Activated CD4-positive, alpha-beta memory T cell treated with anti-CD3 and anti-CD28 coated beads, Interleukin-2, amount 10 ng/mL, durations not matched to agents 7 days and 5 days (primary cell): ENCODE results near the gene MAPK4. TPM values are rescaled to one million over a fixed set of nuclear protein-coding genes. Genes with fewer than 3 reads are reported as not detected.
"Not testable (repeated sequence)": the region's sequence is repeated elsewhere in the genome, so short reads cannot be mapped to it uniquely, and the experiment has no call there.

Source experiments
- CTCF ChIA-PET: fragments of 350-600 bp; sonication (Branson Sonifier 250); formaldehyde crosslinking; loops from one replicate; lab custom pipeline; 2021; ENCODE audit warnings: antibody characterized with exemption, inconsistent platforms; lab: Charles Lee
- POLR2A ChIA-PET: fragments of 350-600 bp; sonication (Branson Sonifier 250); formaldehyde crosslinking; loops from one replicate; lab custom pipeline; 2021; ENCODE audit warnings: antibody characterized with exemption; lab: Charles Lee
- DNase-seq: peaks from one replicate; pipeline ENCODE4 v3.0.0-alpha.2; 2020
- H3K27ac Mint-ChIP-seq: one replicate; pipeline ENCODE4 v1.8.0; 2021; ENCODE audit warnings: mild to moderate bottlenecking, mixed read lengths
- H3K27me3 Mint-ChIP-seq: one replicate; pipeline ENCODE4 v1.8.0; 2021; ENCODE audit warnings: mixed read lengths
- H3K36me3 Mint-ChIP-seq: one replicate; pipeline ENCODE4 v1.8.0; 2021; ENCODE audit warnings: low read depth, mixed read lengths
- H3K4me1 Mint-ChIP-seq: one replicate; pipeline ENCODE4 v1.8.0; 2021; ENCODE audit warnings: mixed read lengths
- H3K4me3 Mint-ChIP-seq: one replicate; pipeline ENCODE4 v1.8.0; 2021; ENCODE audit warnings: mild to moderate bottlenecking, mixed read lengths
- H3K9me3 Mint-ChIP-seq: one replicate; pipeline ENCODE4 v1.8.0; 2021; ENCODE audit warnings: mixed read lengths
- total RNA-seq, 2 experiments: library from RNA; stranded (reverse); gene quantifications; one replicate each; pipeline ENCODE4 v1.2.3, GENCODE V29; 2021

Gene MAPK4
- total RNA-seq, 2 experiments from 2014 or later = not detected

- no peaks in the 10 kb centered on the region for H3K36me3 Mint-ChIP-seq
- CTCF ChIA-PET = no interaction called here
- no peak for DNase-seq
These were observed 22.6 kb downstream of the MAPK4 start for GRCh38 chr18:50582500-50582899.

DNA sequence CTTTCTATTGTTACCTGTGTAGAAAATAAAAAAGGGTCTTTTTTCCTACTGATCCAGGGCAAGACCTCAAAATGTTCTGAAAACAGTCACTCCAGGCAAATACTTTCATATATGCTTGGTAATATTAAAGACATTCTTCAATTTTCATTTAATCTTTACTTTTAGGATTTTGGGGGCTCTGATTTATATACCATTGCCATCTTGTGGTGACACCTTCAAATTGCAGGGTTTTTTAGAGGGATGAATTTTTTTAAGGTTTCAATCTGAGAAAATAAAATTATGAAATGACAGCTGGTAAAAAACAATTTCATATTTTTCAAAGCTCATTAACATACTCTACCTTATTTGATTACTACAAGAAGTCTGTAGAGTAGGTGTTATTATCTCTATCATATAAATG lies 26.8 kb downstream of the MAPK4 start:
- Mint-ChIP-seq H3K9me3 (peaks cover 6% of the 10 kb centered on the region), H3K27ac (no peak overlapping the region), H3K27me3 (no peaks in the 10 kb centered on the region), H3K4me3 (no peak overlapping the region), H3K36me3 (no peaks in the 10 kb centered on the region), H3K4me1 (peaks cover 2% of the 10 kb centered on the region)
- ChIA-PET CTCF (no interaction called here), POLR2A (no interaction called here)
- no peak for DNase-seq

More at GRCh38 chr18:50582500-50582899, 22.6 kb downstream of the MAPK4 start:
- Mint-ChIP-seq H3K27ac (no peak overlapping the region), H3K9me3 (peaks cover 4% of the 10 kb centered on the region), H3K4me3 (no peak overlapping the region), H3K4me1 (no peaks in the 10 kb centered on the region), H3K27me3 (no peaks in the 10 kb centered on the region)
- POLR2A ChIA-PET = no interaction called here

DNA sequence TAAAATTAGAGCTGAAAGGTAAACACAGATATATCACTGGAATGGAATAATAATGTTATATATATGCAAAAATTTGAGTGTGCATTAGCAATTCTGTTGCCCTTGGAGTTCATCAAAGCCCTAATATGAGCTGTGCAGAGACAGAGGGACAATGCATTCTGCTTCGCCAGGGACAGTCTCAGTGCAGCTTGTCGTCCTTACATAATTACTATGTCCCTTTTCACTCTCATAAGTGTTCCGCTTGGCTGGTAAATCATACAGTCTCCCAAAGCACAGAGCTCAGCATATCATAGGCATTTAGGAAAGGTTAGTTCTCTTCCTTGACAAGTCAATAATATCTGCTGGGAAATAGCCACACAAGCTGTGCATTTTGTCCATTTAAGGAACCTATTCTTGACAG lies 30.7 kb downstream of the MAPK4 start:
- Mint-ChIP-seq H3K36me3 (no peaks in the 10 kb centered on the region), H3K27me3 (no peaks in the 10 kb centered on the region), H3K9me3 (peaks cover 3% of the 10 kb centered on the region), H3K27ac (no peak overlapping the region), H3K4me1 (peaks cover 2% of the 10 kb centered on the region), H3K4me3 (no peak overlapping the region)
- DNase-seq = no peak
- ChIA-PET CTCF (no interaction called here), POLR2A (no interaction called here)

GRCh38 chr18:50594012-50594411 lies 34.1 kb downstream of the MAPK4 start:
- H3K27ac Mint-ChIP-seq = no peak overlapping the region
- peaks cover 2% of the 10 kb centered on the region for H3K4me1 Mint-ChIP-seq
- no peaks in the 10 kb centered on the region for H3K27me3 Mint-ChIP-seq
- DNase-seq = no peak
- ChIA-PET POLR2A (no interaction called here), CTCF (no interaction called here)
- H3K9me3 Mint-ChIP-seq = no peaks in the 10 kb centered on the region
- no peaks in the 10 kb centered on the region for H3K36me3 Mint-ChIP-seq
- no peak overlapping the region for H3K4me3 Mint-ChIP-seq

- POLR2A ChIA-PET = no interaction called here
- H3K27me3 Mint-ChIP-seq = no peaks in the 10 kb centered on the region
These were observed 35.1 kb downstream of the MAPK4 start for GRCh38 chr18:50594942-50595341.

GRCh38 chr18:50602466-50602865 lies 42.6 kb downstream of the MAPK4 start:
- no peak overlapping the region for H3K27ac Mint-ChIP-seq
- H3K27me3 Mint-ChIP-seq = peaks cover 2% of the 10 kb centered on the region
- CTCF ChIA-PET = no interaction called here
- POLR2A ChIA-PET = no interaction called here
- no peak for DNase-seq
- no peaks in the 10 kb centered on the region for H3K4me1 Mint-ChIP-seq
- no peak overlapping the region for H3K4me3 Mint-ChIP-seq
- H3K36me3 Mint-ChIP-seq = no peaks in the 10 kb centered on the region
- H3K9me3 Mint-ChIP-seq = no peaks in the 10 kb centered on the region

More at GRCh38 chr18:50594942-50595341, 35.1 kb downstream of the MAPK4 start:
- H3K27ac Mint-ChIP-seq = no peak overlapping the region
- no peaks in the 10 kb centered on the region for H3K9me3 Mint-ChIP-seq
- CTCF ChIA-PET = no interaction called here
- H3K4me3 Mint-ChIP-seq = no peak overlapping the region
- no peaks in the 10 kb centered on the region for H3K36me3 Mint-ChIP-seq
- H3K4me1 Mint-ChIP-seq = no peaks in the 10 kb centered on the region
- DNase-seq = no peak

DNA sequence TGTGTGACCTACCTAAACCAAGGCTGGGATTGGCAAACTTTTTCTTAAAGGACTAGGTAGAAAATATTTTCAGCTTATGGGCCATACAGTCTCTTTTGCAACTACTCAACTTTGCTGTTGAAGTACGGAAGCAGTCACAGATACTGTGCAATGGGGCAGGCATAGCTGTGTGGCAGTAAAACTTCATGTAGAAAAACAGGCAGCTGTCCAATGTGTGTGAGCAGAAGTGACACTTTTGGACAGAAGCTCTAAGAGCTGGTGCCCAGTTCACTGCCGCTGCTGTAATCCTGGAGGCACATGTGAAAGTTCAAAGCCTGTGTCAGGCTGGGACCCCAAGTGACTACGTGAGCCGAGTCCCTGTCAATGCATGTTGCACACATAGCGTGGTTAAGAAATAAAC lies 46.7 kb downstream of the MAPK4 start:
- CTCF ChIA-PET = no interaction called here

DNA sequence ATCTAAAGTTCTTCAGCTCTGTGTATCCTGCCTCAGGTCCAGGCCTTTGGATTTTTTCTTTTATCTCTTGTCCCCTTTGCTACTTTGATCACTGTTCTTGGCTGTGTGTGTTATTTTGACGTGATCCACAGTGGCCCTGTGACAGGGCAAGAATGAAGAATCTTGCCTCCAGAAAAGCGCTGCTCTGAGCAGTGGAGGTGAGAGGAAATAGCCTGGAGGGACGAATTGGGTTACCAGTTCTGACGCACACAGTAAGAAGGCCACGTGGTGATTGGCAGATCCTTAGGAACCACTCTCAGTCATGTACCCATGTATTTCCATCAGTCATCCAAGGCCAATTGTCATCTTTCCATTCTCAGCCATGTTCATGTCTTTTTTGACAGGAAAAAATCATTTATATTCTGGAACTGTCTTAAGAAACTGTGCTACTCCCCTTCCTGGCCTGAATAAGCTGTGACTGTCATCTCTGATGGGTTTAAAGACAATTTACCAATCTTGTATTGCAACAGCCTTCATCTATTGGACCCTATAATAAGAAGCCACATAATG lies 47.6 kb downstream of the MAPK4 start:
- no peak overlapping the region for H3K4me3 Mint-ChIP-seq
- H3K27me3 Mint-ChIP-seq = no peaks in the 10 kb centered on the region
- ChIA-PET CTCF (no interaction called here), POLR2A (no interaction called here)
- no peak for DNase-seq
- no peaks in the 10 kb centered on the region for H3K36me3 Mint-ChIP-seq
- no peak overlapping the region for H3K27ac Mint-ChIP-seq
- H3K9me3 Mint-ChIP-seq = no peaks in the 10 kb centered on the region
- no peaks in the 10 kb centered on the region for H3K4me1 Mint-ChIP-seq

More for the DNA sequence above, 46.7 kb downstream of the MAPK4 start:
- H3K4me3 Mint-ChIP-seq = no peak overlapping the region
- H3K36me3 Mint-ChIP-seq = no peaks in the 10 kb centered on the region
- H3K9me3 Mint-ChIP-seq = no peaks in the 10 kb centered on the region
- DNase-seq = no peak
- H3K27me3 Mint-ChIP-seq = no peaks in the 10 kb centered on the region
- POLR2A ChIA-PET = no interaction called here
- H3K27ac Mint-ChIP-seq = no peak overlapping the region
- no peaks in the 10 kb centered on the region for H3K4me1 Mint-ChIP-seq

- H3K36me3 Mint-ChIP-seq, H3K4me3 Mint-ChIP-seq, H3K9me3 Mint-ChIP-seq, POLR2A ChIA-PET, H3K27me3 Mint-ChIP-seq, CTCF ChIA-PET, DNase-seq, H3K4me1 Mint-ChIP-seq, H3K27ac Mint-ChIP-seq: not testable (repeated sequence)
These were observed 49.3 kb downstream of the MAPK4 start for GRCh38 chr18:50609171-50609570.

DNA sequence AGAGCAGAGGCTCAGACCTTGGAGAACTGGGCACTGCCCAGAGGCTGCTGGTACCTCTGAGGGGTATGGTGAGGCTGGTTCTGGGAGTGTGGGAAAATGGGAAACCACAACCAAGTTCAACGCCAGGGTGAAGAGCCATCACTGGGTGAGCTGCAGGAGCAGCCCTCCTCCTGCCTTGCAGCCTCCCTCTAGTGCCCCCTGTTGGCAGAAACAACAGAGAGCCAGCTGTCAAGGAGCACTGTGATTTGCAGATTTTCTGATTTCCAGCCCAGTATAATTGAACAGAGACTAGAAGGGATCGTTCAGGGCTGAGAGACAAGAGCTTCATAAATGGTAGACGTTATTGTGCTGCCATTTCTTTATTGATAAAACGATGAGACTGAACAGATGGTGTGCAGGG lies 50.5 kb downstream of the MAPK4 start:
- ChIA-PET CTCF (no interaction called here), POLR2A (no interaction called here)
- DNase-seq = no peak
- Mint-ChIP-seq H3K36me3 (no peaks in the 10 kb centered on the region), H3K27me3 (no peaks in the 10 kb centered on the region), H3K4me1 (no peaks in the 10 kb centered on the region), H3K4me3 (no peak overlapping the region), H3K9me3 (no peaks in the 10 kb centered on the region), H3K27ac (no peak overlapping the region)

DNA sequence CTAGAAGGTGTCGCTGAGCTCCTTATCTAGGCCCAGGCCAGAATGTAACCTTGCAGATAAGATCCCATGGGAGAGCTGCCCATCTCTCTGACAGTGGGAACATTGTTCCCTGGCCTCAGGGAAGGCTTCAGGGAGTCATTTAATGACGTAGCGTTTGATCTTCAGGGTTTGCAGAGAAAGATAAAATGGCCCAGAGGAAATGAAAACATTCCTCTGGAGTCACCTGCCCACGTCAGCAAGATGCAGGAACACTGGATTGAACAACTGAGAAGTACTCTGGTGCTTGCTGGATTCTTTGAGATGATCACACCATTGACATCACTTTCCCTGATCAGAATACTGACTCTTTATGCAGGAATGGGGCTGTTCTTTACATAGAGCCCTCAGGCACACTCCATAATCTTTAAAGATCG lies 51.6 kb downstream of the MAPK4 start:
- Mint-ChIP-seq H3K36me3 (no peaks in the 10 kb centered on the region), H3K27me3 (no peaks in the 10 kb centered on the region), H3K4me1 (no peaks in the 10 kb centered on the region), H3K4me3 (no peak overlapping the region), H3K9me3 (no peaks in the 10 kb centered on the region), H3K27ac (no peak overlapping the region)
- DNase-seq = no peak
- ChIA-PET CTCF (no interaction called here), POLR2A (no interaction called here)

- no peaks in the 10 kb centered on the region for H3K4me1 Mint-ChIP-seq
- ChIA-PET POLR2A (no interaction called here), CTCF (no interaction called here)
- H3K27me3 Mint-ChIP-seq = peaks cover 3% of the 10 kb centered on the region
- no peaks in the 10 kb centered on the region for H3K36me3 Mint-ChIP-seq
- no peak overlapping the region for H3K4me3 Mint-ChIP-seq
- no peaks in the 10 kb centered on the region for H3K9me3 Mint-ChIP-seq
- DNase-seq = no peak
- no peak overlapping the region for H3K27ac Mint-ChIP-seq
These were observed 55.0 kb downstream of the MAPK4 start for GRCh38 chr18:50614838-50615237.

GRCh38 chr18:50616484-50617048 lies 56.7 kb downstream of the MAPK4 start:
- Mint-ChIP-seq H3K4me1 (no peaks in the 10 kb centered on the region), H3K4me3 (no peak overlapping the region), H3K9me3 (no peaks in the 10 kb centered on the region), H3K27me3 (peaks cover 3% of the 10 kb centered on the region), H3K27ac (no peak overlapping the region), H3K36me3 (no peaks in the 10 kb centered on the region)
- no peak for DNase-seq
- ChIA-PET POLR2A (no interaction called here), CTCF (no interaction called here)

- Mint-ChIP-seq H3K27ac (no peak overlapping the region), H3K36me3 (no peaks in the 10 kb centered on the region), H3K9me3 (no peaks in the 10 kb centered on the region), H3K4me1 (no peaks in the 10 kb centered on the region), H3K4me3 (no peak overlapping the region), H3K27me3 (peaks cover 6% of the 10 kb centered on the region)
- CTCF ChIA-PET = no interaction called here
- POLR2A ChIA-PET = no interaction called here
- DNase-seq = no peak
These were observed 60.0 kb downstream of the MAPK4 start for GRCh38 chr18:50619861-50620275.
